ENCODE data around the gene TNFSF9. TPM values are rescaled to one million over a fixed set of nuclear protein-coding genes. Genes with fewer than 3 reads are reported as not detected.

Gene TNFSF9
- total and polyA plus RNA-seq, 2 of the 8 experiments (the other 6 are each of a cell fraction or from before 2014, with no cell fraction given), result 1.7 to 4.4 TPM

DNA sequence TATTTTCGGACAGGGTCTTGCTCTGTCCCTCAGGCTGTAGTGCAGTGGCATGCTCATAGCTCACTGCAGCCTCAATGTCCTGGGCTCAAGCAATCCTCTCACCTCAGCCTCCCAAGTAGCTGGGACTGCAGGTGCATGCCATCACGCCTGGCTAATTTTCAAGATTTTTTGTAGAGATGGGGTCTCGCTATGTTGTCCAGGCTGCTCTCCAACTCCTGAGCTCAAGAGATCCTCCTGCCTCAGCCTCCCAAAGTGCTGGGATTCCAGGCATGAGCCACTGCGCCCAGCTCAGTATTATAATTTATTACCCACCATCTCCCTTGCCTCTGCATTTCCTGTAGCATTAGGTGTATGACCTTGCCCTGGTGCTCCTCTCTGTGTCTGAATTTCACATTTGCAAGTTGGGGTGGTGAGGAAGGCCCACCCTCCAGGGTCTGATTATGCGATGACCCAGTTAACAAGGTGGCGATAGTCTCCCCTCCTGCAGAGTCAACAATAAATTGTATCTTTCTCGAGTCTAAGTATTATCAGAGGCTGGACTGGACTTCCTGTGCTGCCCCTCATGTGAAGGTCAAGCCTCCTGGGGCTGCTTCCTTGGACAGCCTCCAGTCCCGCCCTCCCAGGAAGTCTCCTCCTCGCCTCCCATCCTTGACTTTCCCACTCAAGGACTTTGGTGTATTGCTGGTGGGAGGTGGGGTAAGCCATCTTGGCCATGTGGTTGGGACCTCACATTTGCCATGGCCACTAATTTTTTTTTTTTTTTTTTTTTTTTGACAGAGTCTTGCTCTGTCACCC lies 27.2 kb upstream of the TNFSF9 start:
- Histone ChIP-seq H4K20me1 (replicated peaks in 1 of 2; ENCODE audit: control insufficient read depth in 1 of 2, insufficient read depth in 2 of 2, low read length in 2 of 2) (no peaks in the 10 kb centered on the region), H2AFZ (ENCODE audit: low read length) (no peak overlapping the region), H4K91ac (replicated peaks; ENCODE audit: insufficient read length, low read length) (no peak overlapping the region), H3K23ac (ENCODE audit: insufficient read length) (no peak overlapping the region), H3K4me1 (replicated peaks in 1 of 4; ENCODE audit: control insufficient read depth in 3 of 4, insufficient read depth in 4 of 4, low read length in 3 of 4) (peaks cover 0 to 10% (median 7%) of the 10 kb centered on the region in 4 experiments; a peak in 5 of 7 replicates), H3K9me3 (ENCODE audit: insufficient read depth in 2 of 2, low read depth in 1 of 2, low read length in 1 of 2) (no peaks in the 10 kb centered on the region), H2AK5ac (ENCODE audit: low read depth, low read length) (no peak overlapping the region), H3K27me3 (replicated peaks in 1 of 4; ENCODE audit: control insufficient read depth in 3 of 4, extremely low read depth in 1 of 4, insufficient read depth in 3 of 4, low read length in 3 of 4) (peaks cover 0 to 8% (median 7%) of the 10 kb centered on the region in 4 experiments; a peak in 4 of 7 replicates), H2BK5ac (ENCODE audit: low read depth, low read length) (no peak overlapping the region), H3K4me2 (ENCODE audit: insufficient read depth in 1 of 2, low read depth in 2 of 2, low read length in 2 of 2) (no peak overlapping the region; a peak in 1 of 4 replicates), H4K5ac (ENCODE audit: insufficient read length, low read depth, low read length) (no peak overlapping the region), H3K56ac (replicated peaks; ENCODE audit: insufficient read length, low read depth, low read length) (no peak overlapping the region), H2BK12ac (ENCODE audit: low read depth, low read length) (no peak overlapping the region), H3K79me2 (ENCODE audit: control insufficient read depth in 1 of 2, insufficient read depth in 2 of 2, low read length in 2 of 2) (no peaks in the 10 kb centered on the region), H3K27ac (ENCODE audit: low read depth, low read length) (no peak overlapping the region), H2BK120ac (replicated peaks; ENCODE audit: low read depth, low read length) (no peak overlapping the region), H3K14ac (ENCODE audit: insufficient read length) (no peak overlapping the region), H3K4me3 (ENCODE audit: extremely low read depth in 1 of 4, insufficient read depth in 2 of 4, low read depth in 3 of 4, low read length in 4 of 4) (no peak overlapping the region), H3K4ac (replicated peaks; ENCODE audit: insufficient read length, low read depth, low read length) (no peak overlapping the region), H2BK20ac (ENCODE audit: low read length) (no peak overlapping the region), H3K18ac (ENCODE audit: extremely low read depth, low read length) (no peak overlapping the region), H3K79me1 (ENCODE audit: low read depth, low read length) (no peaks in the 10 kb centered on the region), H3K23me2 (ENCODE audit: low read depth, low read length) (peaks cover 10% of the 10 kb centered on the region), H3K9ac (replicated peaks in 1 of 4; ENCODE audit: extremely low read depth in 1 of 4, low read depth in 3 of 4, low read length in 3 of 4) (no peak overlapping the region), H3K36me3 (ENCODE audit: control insufficient read depth in 2 of 4, insufficient read depth in 4 of 4, low read length in 3 of 4) (no peaks in the 10 kb centered on the region), H4K8ac (ENCODE audit: extremely low read depth, insufficient read depth, low read length) (no peak overlapping the region), H2BK15ac (ENCODE audit: low read length) (no peak overlapping the region)
- FAIRE-seq, result no peak
- CTCF ChIA-PET (ENCODE audit: partially characterized antibody), result interaction anchor here (0.6 to 4.8 kb wide), 13 partner anchors 8 to 695 kb away, joined by 3 to 30 read pairs (median 3); partner anchors contain the start of gene DENND1C
- no peak for DNase-seq (ENCODE audit: low read depth in 1 of 2, low spot score in 2 of 2)
- WGBS, 2 experiments (ENCODE audit: extremely low coverage in 1 of 2, insufficient coverage in 1 of 2, insufficient read length in 1 of 2, insufficient replicate concordance in 2 of 2, low coverage in 1 of 2, low lambda C conversion rate in 2 of 2, missing lambda C conversion rate in 1 of 2), result 94% methylated on average over 9 of the region's 9 CpGs; no CpG with 5 or more reads in 1 of the 2 experiments
- POLR2A ChIA-PET (ENCODE audit: partially characterized antibody), result interaction anchor here (0.7 to 2.2 kb wide), 2 partner anchors 13 to 469 kb away, joined by 4 to 7 read pairs; no protein-coding TSS in a partner anchor
- TF ChIP-seq RBBP5 (IDR thresholded peaks at IDR 0.05; ENCODE audit: borderline replicate concordance, low read depth, low read length) (no peak), NRF1 (IDR thresholded peaks at IDR 0.05; ENCODE audit: low read depth, low read length) (no peak)

All from H1 (cell line).